Esophagus mucosa (tissue), 1 donor: ENCODE data around the gene SIRT3. TPM values are rescaled to one million over a fixed set of nuclear protein-coding genes. Genes with fewer than 3 reads are reported as not detected.

Source experiments
- ATAC-seq: fragments of 200-7000 bp; cut with Tn5 transposase; one replicate; pipeline ENCODE4 v1.9.1; 2020
- total RNA-seq: library from RNA; stranded (reverse); gene quantifications from one replicate; pipeline ENCODE4 v1.2.4, GENCODE V29; 2023
- donor health status: DM: yes; HTN: yes; CAD: no.

The SIRT3 gene
- total RNA-seq, 1 donor from 2014 or later: 6.2 TPM

DNA sequence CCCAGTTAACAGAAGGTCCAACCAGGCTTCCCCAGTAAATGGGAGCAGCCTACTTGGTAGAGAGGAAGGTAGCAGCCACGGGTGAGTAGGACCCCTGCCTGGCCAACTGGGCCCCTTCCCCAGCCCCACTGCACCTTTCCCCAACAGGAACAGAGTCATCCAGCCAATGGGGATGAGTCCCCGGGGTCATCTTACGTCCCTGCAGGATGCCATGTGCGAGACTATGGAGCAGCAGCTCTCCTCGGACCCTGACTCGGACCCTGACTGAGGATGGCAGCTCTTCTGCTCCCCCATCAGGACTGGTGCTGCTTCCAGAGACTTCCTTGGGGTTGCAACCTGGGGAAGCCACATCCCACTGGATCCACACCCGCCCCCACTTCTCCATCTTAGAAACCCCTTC lies 22.1 kb downstream of the SIRT3 start:
- ATAC-seq: no peak

DNA sequence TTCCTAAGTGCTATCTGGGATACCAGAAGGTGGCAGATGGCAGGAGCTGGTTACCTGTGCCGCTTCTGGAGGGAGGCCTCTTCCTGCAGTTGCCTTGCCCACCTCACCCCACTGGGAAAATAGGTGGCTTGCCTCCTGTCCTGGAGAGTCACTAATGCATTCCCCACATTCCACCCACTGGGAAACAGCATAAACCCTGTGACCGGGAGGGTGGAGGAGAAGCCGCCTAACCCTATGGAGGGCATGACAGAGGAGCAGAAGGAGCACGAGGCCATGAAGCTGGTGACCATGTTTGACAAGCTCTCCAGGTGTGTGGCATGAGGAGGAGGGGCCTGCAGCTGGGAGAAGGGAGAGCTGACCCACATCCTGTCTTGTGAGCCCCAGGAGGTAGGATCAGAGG lies 23.0 kb downstream of the SIRT3 start:
- ATAC-seq: no peak

DNA sequence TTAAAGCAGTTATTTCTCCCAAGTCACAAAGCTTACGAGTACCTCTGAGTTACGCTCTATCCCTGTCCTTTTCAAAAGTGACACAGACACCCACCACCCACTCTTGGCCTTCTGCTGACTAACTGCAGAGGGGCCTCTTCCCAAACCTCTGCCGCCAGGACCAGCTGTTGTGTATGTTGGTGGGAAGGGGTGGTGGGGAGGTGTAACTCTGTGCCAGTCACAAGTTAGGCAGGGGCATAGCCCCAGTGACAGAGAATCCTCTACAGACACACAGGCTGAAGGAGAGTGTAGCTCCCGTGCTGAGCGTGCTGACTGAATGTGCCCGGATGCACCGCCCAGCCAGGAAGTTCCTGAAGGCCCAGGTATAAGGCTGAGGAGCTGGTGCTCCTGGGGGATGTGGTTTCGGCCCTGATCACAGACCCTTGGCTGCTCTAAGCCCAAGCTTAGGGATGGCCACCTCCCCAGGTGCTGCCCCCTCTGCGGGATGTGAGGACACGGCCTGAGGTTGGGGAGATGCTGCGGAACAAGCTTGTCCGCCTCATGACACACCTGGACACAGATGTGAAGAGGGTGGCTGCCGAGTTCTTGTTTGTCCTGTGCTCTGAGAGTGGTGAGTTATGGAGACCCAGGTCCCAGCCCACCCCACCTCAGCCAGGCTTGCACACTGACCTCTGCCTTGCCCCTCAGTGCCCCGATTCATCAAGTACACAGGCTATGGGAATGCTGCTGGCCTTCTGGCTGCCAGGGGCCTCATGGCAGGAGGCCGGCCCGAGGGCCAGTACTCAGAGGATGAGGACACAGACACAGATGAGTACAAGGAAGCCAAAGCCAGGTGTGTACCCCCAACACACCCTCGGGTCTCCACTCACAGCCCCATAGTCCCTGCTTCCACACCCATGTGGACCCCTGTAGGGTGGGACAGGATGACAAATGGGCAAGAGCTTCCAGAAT lies 23.7 kb downstream of the SIRT3 start:
- no peak for ATAC-seq

DNA sequence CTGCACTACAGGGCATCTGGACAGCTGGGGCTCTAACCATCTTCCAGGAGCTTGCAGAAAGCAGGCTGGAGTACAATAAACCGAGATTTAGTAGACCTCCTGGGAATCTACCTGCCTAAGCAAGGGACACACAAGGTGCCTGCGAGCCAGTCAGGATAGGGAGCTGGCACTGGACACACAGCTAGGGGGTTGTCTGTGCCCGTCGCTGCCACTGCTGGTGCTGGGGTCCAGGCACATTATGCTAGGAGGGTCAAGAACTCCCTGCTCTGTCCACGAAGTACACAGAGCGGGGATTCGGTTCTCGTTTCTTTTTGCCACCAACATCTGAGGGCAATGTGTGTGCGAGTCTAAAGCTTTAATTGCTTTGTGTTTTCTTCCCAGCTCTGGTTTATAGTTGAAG lies 24.4 kb downstream of the SIRT3 start:
- ATAC-seq: no peak

DNA sequence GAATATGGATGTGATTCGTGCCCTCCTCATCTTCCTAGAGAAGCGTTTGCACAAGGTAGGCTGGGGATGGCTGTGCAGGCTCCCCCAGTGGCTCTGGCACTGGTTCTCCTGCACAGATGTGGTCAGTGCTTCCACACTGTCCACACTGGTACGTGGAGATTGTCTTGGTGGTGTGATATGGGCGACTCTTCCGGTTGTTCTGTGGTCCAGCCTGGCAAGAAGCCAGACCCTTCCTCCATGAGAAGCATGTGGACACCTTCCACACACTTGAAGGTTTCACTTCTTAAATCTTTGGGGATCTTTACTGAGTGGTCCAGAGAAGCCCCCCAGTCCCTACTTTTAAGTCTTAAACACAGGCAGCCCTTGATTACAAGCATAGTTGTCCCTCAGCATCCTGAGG lies 24.8 kb downstream of the SIRT3 start:
- no peak for ATAC-seq

DNA sequence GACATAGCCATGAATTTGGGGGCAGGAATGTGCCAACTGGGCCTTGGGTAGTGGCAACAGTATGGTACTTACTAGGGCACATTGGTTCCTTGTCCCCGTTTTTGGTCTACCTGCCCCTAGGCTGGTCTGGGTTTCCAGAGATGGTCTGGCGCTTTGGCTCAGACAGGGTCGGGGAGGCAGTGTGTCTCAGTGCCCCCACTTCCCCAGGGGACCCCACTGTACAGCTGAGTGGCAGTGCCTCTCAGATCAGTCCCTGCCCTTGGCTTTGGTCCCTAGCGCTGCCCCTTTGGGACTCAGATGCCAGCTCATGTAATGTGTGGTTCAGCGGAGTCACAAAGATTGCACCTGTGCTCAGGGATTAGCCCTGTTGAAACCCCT lies 25.4 kb downstream of the SIRT3 start:
- ATAC-seq: no peak

DNA sequence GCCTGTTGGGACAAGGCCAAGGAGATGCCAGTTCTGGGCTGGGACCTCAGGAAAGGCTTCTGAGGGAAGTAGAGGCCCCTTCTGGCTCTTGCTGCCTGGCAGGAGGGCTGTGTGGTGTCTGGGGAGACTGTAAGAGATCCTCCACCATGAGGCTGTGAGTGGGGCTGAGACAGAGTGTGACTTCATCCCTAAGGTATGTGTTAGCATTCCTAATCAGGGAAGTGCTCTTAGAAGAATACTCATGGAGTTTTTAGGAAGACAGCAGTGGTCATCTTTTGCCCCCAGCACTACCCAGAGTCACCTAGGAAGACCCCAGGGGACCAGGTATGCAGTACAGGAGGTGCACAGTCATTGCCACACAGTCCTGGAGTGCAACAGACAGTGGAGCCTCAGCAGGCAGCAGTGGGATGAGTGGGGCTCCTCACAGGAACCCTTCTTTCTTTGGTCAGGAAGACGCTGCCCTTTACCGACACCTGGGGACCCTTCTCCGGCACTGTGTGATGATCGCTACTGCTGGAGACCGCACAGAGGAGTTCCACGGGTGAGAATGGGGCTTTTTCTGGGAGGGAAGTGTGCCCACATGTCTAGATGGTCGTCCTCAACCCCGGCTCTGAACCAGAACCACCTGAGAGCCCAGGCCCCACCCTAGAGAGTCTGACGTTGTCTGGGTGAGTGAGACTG lies 25.9 kb downstream of the SIRT3 start:
- no peak for ATAC-seq

DNA sequence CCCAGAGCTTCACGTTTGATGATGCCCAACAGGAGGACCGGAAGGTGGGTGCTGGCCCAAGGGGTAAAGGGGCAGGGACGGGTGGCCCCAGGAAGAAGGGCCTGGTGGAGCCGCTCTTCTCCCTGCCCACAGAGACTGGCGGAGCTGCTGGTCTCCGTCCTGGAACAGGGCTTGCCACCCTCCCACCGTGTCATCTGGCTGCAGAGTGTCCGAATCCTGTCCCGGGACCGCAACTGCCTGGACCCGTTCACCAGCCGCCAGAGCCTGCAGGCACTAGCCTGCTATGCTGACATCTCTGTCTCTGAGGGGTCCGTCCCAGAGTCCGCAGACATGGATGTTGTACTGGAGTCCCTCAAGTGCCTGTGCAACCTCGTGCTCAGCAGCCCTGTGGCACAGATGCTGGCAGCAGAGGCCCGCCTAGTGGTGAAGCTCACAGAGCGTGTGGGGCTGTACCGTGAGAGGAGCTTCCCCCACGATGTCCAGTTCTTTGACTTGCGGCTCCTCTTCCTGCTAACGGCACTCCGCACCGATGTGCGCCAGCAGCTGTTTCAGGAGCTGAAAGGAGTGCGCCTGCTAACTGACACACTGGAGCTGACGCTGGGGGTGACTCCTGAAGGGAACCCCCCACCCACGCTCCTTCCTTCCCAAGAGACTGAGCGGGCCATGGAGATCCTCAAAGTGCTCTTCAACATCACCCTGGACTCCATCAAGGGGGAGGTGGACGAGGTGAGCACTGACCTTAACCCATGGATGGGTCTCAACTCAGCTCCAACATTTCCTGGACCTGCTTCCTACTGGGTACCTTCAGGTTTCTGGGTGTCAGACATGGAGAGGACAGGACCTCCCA lies 26.6 kb downstream of the SIRT3 start:
- no peak for ATAC-seq

DNA sequence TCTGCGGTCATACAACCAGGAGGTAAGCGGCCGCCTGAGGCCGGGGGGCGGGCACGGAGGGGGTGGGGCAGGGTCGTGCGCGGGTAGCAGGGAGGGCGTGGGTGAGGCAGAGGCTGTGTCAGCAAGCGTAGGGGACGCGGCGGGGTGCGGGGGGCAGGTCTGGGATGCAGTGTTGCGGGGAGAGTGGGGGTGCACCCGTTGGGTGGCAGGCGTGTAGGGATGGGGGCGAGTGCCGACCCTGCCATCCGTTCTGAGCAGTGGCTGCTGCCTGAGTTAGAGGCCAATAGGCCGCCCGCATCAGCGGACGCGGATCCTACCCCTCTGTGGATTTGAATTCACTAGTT lies 27.3 kb downstream of the SIRT3 start:
- ATAC-seq: no peak

DNA sequence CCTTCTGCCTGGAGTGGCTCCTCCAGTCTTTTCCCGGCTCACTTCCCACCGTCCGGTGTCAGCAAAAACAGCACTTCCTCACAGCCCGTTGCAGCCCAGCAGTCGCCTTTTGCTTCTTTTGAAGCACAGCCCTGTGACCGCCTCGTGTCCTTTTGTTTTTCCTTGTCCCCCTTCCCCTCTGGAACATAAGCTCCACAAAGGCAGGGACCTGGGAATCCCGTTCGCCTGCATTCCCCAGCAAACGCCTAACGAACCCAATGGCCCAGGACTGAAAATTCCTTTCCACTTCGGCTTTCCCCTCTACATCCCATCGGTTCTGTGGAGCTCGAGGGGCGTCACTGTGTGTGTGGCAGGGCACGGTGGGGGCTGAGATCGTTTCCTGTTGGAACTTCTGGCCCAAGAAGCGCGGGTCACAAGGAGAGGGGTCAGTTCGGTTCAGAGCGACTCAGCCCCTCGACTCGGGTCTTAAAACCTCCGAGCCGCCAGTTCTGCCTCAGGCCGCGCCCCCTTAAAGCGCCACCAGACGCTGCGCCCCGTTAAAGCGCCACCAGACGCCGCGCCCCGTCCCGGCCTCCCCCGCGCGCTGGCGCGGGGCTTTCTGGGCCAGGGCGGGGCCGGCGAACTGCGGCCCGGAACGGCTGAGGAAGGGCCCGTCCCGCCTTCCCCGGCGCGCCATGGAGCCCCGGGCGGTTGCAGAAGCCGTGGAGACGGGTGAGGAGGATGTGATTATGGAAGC lies 27.8 kb downstream of the SIRT3 start:
- ATAC-seq: peak; percentile 67

DNA sequence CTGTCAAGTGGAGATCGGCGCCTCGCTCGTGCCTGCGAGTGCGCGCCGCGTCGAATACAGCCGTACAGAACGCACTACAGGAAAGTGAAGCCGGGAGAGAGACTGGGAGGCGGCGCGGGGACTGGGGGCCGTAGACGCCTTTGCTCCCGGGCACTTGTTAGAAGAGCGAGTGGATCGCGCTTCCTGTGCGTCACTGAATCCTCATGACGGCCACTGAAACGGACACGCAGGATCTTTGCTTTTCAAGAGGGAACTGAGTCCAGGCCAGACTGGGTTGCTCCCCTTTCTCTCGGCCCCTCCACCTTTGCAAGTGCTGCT lies 28.3 kb downstream of the SIRT3 start:
- no peak for ATAC-seq

DNA sequence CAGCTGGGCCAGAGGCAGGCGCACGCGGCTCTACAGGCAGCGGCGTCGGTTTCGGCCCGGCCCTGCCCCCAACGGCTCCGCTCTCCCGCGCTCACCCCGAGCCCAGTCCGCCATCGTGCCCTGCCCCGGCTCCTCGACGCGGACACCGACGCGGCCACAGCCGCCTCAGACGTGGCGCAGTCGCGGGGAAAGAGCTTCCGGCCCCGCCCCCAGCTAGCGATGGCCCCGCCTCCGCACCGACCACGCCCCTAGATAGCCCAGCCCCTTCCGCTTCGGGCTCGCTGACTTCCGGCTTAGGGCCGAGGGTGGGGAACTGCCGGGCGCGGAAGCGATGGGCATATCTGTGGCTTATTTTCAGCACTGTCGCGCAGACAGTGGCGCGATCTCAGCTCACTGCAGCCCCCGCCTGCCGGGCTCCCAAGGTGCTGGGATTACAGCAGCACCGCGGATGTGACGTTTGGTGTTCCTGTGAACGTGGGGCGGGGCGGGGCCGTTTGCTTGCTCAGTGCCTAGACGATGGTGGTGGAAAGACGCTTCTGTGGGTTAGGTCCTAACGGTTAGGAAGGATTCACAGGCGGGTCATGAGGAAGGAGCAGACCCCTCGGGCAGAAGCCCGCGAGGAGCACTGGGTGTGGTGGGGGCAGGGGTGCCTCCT lies 28.8 kb downstream of the SIRT3 start, which contains the start of the genes BET1L and RIC8A:
BET1L (minus strand) TSS at position 192 of the 655 bp plus-strand sequence; CDS start at position 114, 78 bp downstream.
RIC8A (plus strand) TSS at position 501 of the 655 bp plus-strand sequence. CDS start 1,147 bp downstream, outside the sequence.
- peak; percentile 89 for ATAC-seq

DNA sequence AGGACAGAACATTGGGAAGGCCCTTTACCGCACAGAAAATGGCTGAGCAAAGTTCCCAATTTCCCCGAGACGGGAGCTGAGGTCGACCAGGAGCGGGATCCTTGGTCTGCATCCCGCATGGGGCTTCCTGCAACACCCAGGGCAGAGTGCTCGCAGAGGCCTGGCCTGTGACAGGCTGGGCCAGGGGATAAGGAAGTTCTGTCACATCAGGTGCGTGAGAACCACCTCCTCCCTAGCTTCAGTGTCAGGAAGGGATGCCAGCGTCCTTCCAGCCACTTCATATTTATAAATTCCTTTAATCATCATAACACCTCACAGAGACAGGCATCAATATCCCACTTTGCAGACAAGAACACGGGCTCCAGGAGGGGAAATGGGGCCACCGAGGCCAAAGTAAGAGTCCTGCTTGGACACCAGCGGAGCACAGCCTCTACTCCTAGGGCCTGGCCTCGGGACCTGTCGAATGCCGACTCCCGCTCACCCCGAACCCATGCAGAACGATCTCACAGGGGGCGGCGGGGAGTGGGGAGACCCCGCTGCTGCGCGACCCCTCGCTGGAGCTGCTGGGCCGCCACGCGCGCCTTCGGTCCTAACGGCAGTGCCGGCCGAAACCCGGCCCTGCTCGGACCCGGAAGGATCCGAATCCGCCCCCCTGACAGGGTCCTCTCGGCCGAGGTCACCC lies 29.5 kb downstream of the SIRT3 start:
- peak; percentile 11 for ATAC-seq

DNA sequence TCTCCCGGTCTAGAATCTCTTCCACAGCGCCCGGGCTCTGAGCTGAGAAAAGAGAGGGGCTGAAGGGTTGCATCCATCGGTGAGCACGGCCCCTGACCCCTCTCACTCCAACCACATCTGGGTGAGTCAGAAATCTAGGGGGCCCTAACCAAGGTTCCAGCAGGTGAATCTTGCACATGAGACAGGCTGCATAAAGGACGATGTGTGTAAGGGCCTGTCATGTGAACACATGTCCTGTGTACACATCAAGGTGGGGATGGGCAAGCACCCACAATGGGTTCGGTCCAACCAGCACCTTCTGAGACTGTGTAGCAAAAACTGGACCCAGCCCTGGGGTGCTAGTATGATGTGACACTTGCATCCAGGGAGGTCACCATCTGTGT lies 30.1 kb downstream of the SIRT3 start:
- no peak for ATAC-seq

DNA sequence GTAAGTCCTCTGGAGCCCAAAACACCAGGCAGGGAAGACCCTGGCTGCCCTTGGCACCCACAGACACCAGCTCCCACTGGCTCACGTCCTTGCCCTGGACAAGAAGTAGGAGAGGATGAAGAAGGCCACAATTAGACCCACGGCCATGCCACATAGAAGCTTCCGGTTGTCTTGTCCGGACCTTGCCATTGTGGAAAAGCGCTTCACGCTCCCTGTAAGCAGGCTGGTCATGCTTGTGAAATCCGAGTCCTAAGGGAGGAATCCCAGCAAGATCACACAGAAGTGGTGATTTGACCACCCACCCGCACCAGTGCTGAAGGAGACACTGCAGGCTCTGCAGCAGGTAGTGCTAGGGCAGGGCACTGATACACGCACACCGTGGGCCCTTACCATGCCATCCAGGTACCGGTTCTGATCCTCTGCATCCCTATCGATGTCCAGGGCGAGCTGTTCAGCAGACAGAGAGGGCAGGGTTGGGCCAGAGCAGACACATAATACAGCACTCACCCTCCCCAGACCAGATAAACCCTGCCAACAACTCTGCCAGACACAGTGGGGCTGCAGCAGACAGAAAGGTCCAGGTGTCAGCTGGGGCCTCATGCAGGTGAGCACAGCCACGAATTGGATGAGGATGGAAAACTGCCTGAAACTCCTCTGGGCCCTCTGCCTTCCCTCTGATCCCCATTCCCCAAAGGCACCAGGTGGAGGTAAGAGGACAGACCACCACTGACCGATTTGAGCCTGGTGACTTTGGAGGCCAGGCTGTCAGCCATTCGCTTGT lies 30.7 kb downstream of the SIRT3 start:
- no peak for ATAC-seq

DNA sequence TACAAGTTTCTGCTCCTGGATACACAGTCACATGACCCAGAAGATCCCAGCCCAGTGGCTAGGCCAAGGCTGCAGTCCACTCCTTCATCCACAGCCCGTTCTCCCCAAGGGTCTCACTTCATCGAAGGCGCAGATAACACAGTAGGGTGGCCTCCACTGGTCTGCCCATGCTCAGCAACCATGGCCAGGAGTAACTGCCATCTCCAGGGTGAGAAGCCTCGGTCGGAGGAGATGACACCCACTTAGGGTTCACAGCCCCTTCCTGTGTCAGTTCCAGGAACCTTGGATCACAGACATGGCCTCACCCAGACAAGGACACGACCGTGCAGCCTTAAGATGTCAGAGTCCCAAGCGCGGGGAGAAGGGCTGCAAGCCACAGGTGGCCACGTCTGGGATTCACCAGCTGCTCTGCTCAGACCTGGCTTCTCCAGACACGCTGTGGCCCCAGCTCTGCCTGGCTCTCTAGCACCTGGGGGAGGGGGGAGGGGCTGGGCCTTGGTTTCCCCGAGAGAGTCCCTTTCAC lies 31.5 kb downstream of the SIRT3 start:
- no peak for ATAC-seq

DNA sequence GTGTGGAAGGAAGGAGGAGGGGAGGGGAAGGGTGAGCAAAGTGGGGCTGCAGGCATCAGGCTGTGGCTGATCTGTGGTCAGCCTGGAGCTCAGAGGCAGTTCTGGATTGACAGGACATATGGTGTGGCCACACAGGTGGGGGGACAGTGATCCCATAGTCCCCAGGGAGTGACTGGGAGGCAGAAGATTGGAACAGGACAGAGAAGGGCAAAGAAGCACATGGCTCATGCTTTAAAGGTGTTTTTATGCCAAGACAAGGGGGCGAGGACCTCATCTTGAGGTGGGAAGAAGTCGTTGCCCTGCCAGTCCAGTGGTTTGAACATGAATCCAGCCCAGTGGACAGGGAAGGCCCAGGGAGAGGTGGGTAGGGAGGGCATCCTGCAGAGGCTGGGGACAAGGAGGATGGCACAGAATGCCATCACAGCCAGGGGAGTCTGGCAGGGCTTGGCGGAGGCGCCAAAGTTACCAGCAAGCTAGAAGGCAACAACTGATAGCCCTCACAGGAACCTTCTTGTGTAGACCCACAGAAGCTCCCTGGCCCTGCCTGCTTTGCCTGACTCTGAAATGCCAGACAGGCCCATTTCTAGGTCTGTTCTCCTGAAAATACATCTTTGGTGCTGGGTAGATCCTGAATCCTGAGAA lies 32.1 kb downstream of the SIRT3 start:
- no peak for ATAC-seq

DNA sequence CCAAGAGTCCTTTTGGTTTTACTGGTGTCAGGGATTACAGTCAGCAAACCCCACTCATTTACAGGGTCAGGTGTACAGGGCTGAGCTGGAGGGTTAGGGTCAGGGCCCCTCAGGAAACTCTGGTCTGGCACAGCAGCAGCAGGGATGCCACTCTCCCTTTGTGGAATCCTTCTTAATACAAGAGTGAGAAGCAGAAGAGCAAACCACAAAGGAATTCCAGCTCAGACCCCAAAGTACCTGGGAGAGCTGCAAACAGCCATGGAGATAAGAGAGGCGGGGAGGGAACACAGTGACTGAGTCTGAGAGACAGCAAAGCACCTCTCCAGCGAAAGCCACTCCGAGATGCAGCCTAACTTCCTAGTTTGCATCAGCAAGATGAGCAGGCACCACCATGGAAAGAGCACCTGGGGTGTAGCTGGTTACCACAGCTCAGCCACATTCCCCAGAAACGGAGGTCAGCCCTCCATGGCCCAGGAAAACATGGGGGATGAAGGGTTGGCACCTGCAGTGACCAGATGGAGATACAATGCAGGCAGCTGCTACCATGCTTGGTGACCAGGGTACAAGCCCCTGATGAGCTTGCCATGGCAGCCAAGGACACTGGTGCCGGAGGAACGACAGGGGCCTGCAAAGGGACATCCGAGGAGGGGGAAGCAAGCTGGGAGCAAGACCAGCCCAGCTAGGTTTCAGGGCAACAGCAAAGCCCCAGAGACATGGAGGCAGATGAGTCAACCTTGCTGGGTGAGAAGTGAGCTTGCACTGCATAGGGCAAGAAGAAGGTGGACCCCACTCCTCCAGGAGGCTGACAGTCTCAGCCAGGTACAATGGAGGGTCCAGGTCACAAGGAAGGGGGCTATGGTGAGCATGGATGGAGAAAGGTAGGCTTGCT lies 32.8 kb downstream of the SIRT3 start:
- ATAC-seq: no peak

DNA sequence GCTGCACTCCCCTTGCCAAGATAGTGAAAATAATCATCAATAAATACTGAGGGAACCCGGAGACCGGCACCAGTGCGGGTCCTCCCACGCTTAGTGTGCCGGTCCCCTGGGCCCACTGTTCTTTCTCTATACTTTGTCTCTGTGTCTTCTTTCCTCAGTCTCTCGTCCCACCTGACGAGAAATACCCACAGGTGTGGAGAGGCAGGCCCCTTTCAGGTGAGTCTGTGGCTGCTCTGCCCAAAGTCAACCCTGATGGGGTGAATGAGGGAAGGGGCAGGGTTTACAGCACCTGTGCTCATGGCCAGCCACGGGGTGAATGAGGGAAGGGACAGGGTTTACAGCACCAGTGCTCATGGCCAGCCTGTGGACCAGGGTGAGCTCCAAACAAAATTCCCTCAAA lies 33.7 kb downstream of the SIRT3 start:
- ATAC-seq: no peak
